ENCODE data around the gene KCNA5.

Gene KCNA5

DNA sequence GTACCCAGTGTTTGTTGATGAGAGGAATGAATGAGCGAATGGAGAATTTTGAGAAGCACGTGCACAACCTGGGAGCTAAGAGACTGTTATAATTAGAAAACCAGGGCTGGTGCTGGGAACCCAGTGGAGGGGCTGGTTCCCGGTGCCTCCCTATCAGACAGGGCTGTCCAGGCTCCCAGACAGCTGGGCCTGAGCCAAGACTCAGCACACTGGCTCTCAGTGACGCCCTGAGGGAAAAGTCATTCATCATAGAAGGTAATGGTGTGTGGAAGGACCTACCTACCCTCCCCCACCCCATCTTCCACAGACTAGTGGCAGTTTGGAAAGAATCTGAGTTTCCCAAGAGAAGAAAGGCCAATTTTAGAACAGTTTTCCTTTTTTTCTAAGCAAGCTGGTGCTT, 34.7 kb downstream of the KCNA5 start:
- H3K27ac ChIP-seq (ENCODE audit: insufficient read depth in 1 of 2, low read depth in 1 of 2, low read length in 2 of 2, poor library complexity in 1 of 2, severe bottlenecking in 2 of 2): no peak overlapping the region
- POLR2A ChIA-PET: no interaction called here
- DNase-seq: no peak
- 100% methylated on average over 3 of the region's 4 CpGs for WGBS (ENCODE audit: insufficient coverage)
- no peaks in the 10 kb centered on the region for H3K36me3 ChIP-seq (ENCODE audit: control insufficient read depth in 4 of 4, insufficient read depth in 4 of 4, low read length in 3 of 4)
- CTCF ChIA-PET: interaction anchor here (1.3 to 13.2 kb wide), 2 partner anchors 11 to 58 kb away, joined by 5 to 172 read pairs; no protein-coding TSS in a partner anchor
- peaks cover 0 to 15% (median 0%) of the 10 kb centered on the region in 5 experiments for H3K27me3 ChIP-seq (replicated peaks in 2 of 5; ENCODE audit: control insufficient read depth in 4 of 5, insufficient read depth in 5 of 5, low read length in 4 of 5)
- H3K9me3 ChIP-seq (ENCODE audit: control extremely low read depth in 1 of 5, control insufficient read depth in 4 of 5, insufficient read depth in 2 of 5, low read depth in 1 of 5, low read length in 4 of 5): no peaks in the 10 kb centered on the region
- H3K4me3 ChIP-seq (ENCODE audit: control insufficient read depth in 1 of 7, extremely low read depth in 1 of 7, insufficient read depth in 4 of 7, low read depth in 2 of 7, low read length in 6 of 7): no peak overlapping the region
- H3K4me1 ChIP-seq (ENCODE audit: control extremely low read depth in 1 of 4, control insufficient read depth in 4 of 4, insufficient read depth in 4 of 4, low read length in 3 of 4): no peaks in the 10 kb centered on the region

DNA sequence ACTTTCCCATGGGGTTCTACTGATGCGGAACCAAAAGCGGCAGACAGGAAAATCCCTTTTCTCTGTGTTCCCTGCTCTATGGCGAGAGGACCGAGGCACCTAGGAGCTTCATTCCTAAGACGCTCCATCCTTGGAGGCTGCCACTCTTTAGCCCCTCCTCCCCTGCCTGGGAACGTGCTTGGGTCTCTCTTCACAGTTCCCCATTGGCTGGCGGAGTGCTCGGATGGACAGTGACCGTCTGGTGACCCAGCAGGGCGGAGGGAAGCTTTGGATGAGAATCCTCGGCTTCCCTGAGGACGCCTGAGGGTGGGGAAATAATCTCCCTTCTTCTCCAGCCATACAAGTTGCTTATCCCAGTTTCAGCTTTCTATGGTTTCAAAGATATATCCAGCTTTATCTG, 37.3 kb downstream of the KCNA5 start:
- 85% methylated on average over 7 of the region's 12 CpGs for WGBS (ENCODE audit: insufficient coverage)
- POLR2A ChIA-PET: no interaction called here
- DNase-seq: no peak
- no peaks in the 10 kb centered on the region for H3K9me3 ChIP-seq (ENCODE audit: control extremely low read depth in 1 of 5, control insufficient read depth in 4 of 5, insufficient read depth in 2 of 5, low read depth in 1 of 5, low read length in 4 of 5)
- CTCF ChIA-PET: interaction anchor here (1.0 to 13.2 kb wide), 4 partner anchors 10 to 68 kb away, joined by 4 to 172 read pairs (median 6); no protein-coding TSS in a partner anchor
- H3K27me3 ChIP-seq (replicated peaks in 2 of 5; ENCODE audit: control insufficient read depth in 4 of 5, insufficient read depth in 5 of 5, low read length in 4 of 5): peaks cover 0 to 15% (median 0%) of the 10 kb centered on the region in 5 experiments
- no peak overlapping the region for H3K4me3 ChIP-seq (ENCODE audit: control insufficient read depth in 1 of 7, extremely low read depth in 1 of 7, insufficient read depth in 4 of 7, low read depth in 2 of 7, low read length in 6 of 7)
- no peaks in the 10 kb centered on the region for H3K4me1 ChIP-seq (ENCODE audit: control extremely low read depth in 1 of 4, control insufficient read depth in 4 of 4, insufficient read depth in 4 of 4, low read length in 3 of 4)
- H3K27ac ChIP-seq (ENCODE audit: insufficient read depth in 1 of 2, low read depth in 1 of 2, low read length in 2 of 2, poor library complexity in 1 of 2, severe bottlenecking in 2 of 2): no peak overlapping the region
- H3K36me3 ChIP-seq (ENCODE audit: control insufficient read depth in 4 of 4, insufficient read depth in 4 of 4, low read length in 3 of 4): no peaks in the 10 kb centered on the region

DNA sequence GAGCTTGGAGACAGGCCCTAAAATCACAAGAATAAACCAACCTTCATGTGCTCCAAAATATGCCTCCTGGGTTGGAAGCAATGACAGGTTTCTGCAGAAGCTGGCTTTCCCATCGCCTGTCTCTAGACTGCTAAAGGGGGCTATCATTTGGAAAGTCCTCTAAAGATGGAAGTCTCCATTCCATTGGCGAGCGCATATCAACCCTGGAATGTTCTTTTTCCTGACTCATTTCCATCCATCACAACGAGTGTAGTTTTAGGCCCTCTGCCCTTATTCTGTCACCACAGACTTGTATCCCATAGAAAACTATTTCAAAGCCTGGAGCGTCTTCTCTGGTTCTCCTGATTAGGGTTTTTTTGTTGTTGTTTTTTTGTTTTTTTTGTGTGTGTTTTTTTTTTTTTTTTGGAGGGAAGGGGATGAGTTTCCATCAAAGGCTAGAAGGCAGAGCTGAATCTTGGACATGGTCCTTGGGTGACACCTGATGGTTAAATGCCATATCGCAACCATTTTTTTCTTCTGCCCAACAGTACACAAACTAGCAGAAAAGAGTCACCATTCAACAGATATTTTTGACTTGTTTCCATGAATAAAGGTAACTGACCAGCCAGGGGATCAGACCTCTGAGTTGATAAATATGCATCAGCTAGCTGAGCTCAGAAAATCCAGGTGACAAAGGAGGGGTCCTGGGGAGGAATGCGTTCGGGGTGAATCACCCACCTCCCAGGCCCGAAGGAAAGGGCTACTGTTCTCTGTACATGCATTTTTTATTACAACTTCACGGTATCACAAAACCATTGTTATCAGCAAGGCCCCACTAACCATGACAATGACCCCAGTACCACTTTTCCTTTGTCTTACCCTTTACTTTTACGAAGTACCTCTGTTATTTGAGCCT, 40.5 kb downstream of the KCNA5 start:
- WGBS (ENCODE audit: insufficient coverage): 74% methylated on average over 8 of the region's 11 CpGs
- POLR2A ChIA-PET: no interaction called here
- CTCF ChIA-PET: interaction anchor here (0.9 to 13.2 kb wide), 13 partner anchors 10 to 327 kb away, joined by 3 to 172 read pairs (median 4); no protein-coding TSS in a partner anchor
- no peak overlapping the region for H3K4me3 ChIP-seq (ENCODE audit: control insufficient read depth in 1 of 7, extremely low read depth in 1 of 7, insufficient read depth in 4 of 7, low read depth in 2 of 7, low read length in 6 of 7)
- peaks cover 0 to 11% (median 0%) of the 10 kb centered on the region in 5 experiments for H3K27me3 ChIP-seq (replicated peaks in 2 of 5; ENCODE audit: control insufficient read depth in 4 of 5, insufficient read depth in 5 of 5, low read length in 4 of 5)
- no peaks in the 10 kb centered on the region for H3K36me3 ChIP-seq (ENCODE audit: control insufficient read depth in 4 of 4, insufficient read depth in 4 of 4, low read length in 3 of 4)
- DNase-seq: peak; percentile 51 to 75 (median 63)
- no peaks in the 10 kb centered on the region for H3K4me1 ChIP-seq (ENCODE audit: control extremely low read depth in 1 of 4, control insufficient read depth in 4 of 4, insufficient read depth in 4 of 4, low read length in 3 of 4)
- no peaks in the 10 kb centered on the region for H3K9me3 ChIP-seq (ENCODE audit: control extremely low read depth in 1 of 5, control insufficient read depth in 4 of 5, insufficient read depth in 2 of 5, low read depth in 1 of 5, low read length in 4 of 5)
- H3K27ac ChIP-seq (ENCODE audit: insufficient read depth in 1 of 2, low read depth in 1 of 2, low read length in 2 of 2, poor library complexity in 1 of 2, severe bottlenecking in 2 of 2): no peak overlapping the region

DNA sequence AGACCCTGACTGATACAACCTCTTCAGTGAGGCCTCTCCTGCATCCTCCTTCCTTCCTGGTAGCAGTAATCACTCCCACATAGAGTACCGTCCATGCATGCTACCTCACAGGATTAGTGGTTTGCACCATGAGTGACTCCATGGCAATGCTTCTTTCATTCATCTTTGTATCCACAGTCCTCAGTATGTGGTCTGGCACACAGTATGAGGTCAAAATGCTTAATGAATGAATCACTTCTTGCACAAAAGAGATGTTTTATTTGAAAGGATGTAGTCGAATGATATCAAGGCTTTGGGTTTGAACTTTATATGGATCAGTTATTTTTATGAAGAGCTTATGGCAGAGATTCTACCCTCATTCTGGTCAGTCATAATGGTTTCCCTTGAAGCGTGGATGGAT, 42.2 kb downstream of the KCNA5 start:
- 93% methylated on average over 3 of the region's 3 CpGs for WGBS (ENCODE audit: insufficient coverage)
- ChIA-PET CTCF (interaction anchor here (1.1 to 13.2 kb wide), 2 partner anchors 65 to 227 kb away, joined by 6 to 172 read pairs; no protein-coding TSS in a partner anchor), POLR2A (no interaction called here)
- Histone ChIP-seq H3K27me3 (replicated peaks in 2 of 5; ENCODE audit: control insufficient read depth in 4 of 5, insufficient read depth in 5 of 5, low read length in 4 of 5) (peaks cover 0 to 2% (median 0%) of the 10 kb centered on the region in 5 experiments), H3K4me3 (ENCODE audit: control insufficient read depth in 1 of 7, extremely low read depth in 1 of 7, insufficient read depth in 4 of 7, low read depth in 2 of 7, low read length in 6 of 7) (no peak overlapping the region), H3K27ac (ENCODE audit: insufficient read depth in 1 of 2, low read depth in 1 of 2, low read length in 2 of 2, poor library complexity in 1 of 2, severe bottlenecking in 2 of 2) (no peak overlapping the region), H3K4me1 (ENCODE audit: control extremely low read depth in 1 of 4, control insufficient read depth in 4 of 4, insufficient read depth in 4 of 4, low read length in 3 of 4) (no peaks in the 10 kb centered on the region), H3K36me3 (ENCODE audit: control insufficient read depth in 4 of 4, insufficient read depth in 4 of 4, low read length in 3 of 4) (no peaks in the 10 kb centered on the region), H3K9me3 (ENCODE audit: control extremely low read depth in 1 of 5, control insufficient read depth in 4 of 5, insufficient read depth in 2 of 5, low read depth in 1 of 5, low read length in 4 of 5) (no peaks in the 10 kb centered on the region)
- no peak for DNase-seq

DNA sequence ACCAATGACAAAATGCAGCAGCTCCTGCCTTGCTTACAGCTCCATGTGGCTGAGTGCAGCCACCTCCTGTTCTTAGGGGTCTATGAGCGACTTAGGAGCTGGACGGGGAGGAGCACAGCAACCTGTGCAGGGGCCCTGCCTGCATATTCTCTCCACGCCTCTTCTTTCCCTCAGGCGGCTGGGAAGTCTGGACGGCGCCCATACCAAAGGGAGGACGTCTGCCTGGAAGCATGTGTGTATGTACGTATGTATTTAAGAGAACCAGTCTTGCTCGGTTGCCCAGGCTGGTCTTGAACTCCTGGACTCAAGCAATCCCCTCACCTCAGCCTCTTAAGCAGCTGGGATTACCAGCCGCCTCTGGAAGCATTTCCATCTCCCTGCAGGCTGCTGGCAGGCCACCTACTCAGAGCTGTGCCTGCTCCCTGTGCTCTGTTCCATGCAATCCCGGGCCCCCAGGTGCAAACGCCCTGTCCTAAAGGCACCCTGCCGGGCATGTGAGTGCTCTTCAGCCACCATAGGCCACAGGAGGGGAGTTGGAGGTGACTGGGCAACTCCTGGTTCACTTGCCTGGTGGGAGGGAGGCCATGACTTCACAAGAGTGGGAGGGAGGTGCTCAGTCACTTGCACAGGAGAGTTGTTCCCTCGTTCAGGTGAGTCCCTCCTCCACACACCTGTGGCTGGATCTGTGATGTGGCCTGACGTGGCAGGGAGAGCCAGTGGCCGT, 44.3 kb downstream of the KCNA5 start:
- no peak overlapping the region for H3K4me3 ChIP-seq (ENCODE audit: control insufficient read depth in 1 of 7, extremely low read depth in 1 of 7, insufficient read depth in 4 of 7, low read depth in 2 of 7, low read length in 6 of 7)
- WGBS (ENCODE audit: insufficient coverage): 91% methylated on average over 9 of the region's 16 CpGs
- H3K36me3 ChIP-seq (ENCODE audit: control insufficient read depth in 4 of 4, insufficient read depth in 4 of 4, low read length in 3 of 4): no peaks in the 10 kb centered on the region
- peaks cover 0 to 2% (median 0%) of the 10 kb centered on the region in 5 experiments for H3K27me3 ChIP-seq (replicated peaks in 2 of 5; ENCODE audit: control insufficient read depth in 4 of 5, insufficient read depth in 5 of 5, low read length in 4 of 5)
- no peak overlapping the region for H3K27ac ChIP-seq (ENCODE audit: insufficient read depth in 1 of 2, low read depth in 1 of 2, low read length in 2 of 2, poor library complexity in 1 of 2, severe bottlenecking in 2 of 2)
- POLR2A ChIA-PET: no interaction called here
- DNase-seq: no peak
- no peaks in the 10 kb centered on the region for H3K4me1 ChIP-seq (ENCODE audit: control extremely low read depth in 1 of 4, control insufficient read depth in 4 of 4, insufficient read depth in 4 of 4, low read length in 3 of 4)
- no peaks in the 10 kb centered on the region for H3K9me3 ChIP-seq (ENCODE audit: control extremely low read depth in 1 of 5, control insufficient read depth in 4 of 5, insufficient read depth in 2 of 5, low read depth in 1 of 5, low read length in 4 of 5)
- CTCF ChIA-PET: interaction anchor here (0.7 to 13.2 kb wide), 3 partner anchors 15 to 67 kb away, joined by 3 to 172 read pairs (median 3); no protein-coding TSS in a partner anchor

DNA sequence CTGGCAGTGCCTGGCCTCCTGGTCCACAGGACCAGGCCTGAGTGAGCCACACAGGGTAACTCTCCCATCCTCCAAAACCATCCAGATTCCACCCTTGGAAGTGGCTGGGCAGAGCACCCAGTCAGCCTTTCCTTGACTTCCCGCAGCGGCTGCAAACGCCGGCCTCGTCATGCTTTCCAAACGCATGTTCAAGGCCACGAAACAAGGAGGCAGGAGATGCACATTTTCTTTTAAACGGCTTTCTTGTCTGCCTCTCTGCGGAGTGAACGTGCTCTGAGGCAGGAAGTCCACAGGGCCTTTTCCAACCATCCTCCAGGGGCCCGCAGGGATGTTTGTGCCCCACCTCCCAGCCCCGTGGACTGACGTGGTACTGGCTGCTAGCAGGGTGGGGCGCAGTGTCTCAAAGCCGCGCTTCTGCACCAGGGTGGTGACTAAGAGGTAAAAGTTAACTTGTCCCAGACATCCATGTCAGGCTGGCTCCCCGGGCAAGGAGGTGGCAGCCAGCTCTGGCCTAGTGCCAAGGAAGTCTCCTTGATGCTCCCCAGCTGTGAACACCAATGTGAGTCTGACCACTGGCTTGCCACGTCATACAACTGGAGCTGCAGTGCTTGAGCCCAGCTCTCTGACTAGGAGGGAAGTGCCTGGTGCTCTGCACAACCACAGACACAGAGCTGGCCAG, 45.0 kb downstream of the KCNA5 start:
- DNase-seq: peak in 1 of 3 donors; percentile 2
- 94% methylated on average over 18 of the region's 18 CpGs for WGBS (ENCODE audit: insufficient coverage)
- no peak overlapping the region for H3K27ac ChIP-seq (ENCODE audit: insufficient read depth in 1 of 2, low read depth in 1 of 2, low read length in 2 of 2, poor library complexity in 1 of 2, severe bottlenecking in 2 of 2)
- CTCF ChIA-PET: interaction anchor here (13.2 kb wide), 1 partner anchor 68 kb away, joined by 172 read pairs; no protein-coding TSS in a partner anchor
- H3K9me3 ChIP-seq (ENCODE audit: control extremely low read depth in 1 of 5, control insufficient read depth in 4 of 5, insufficient read depth in 2 of 5, low read depth in 1 of 5, low read length in 4 of 5): no peaks in the 10 kb centered on the region
- H3K27me3 ChIP-seq (replicated peaks in 2 of 5; ENCODE audit: control insufficient read depth in 4 of 5, insufficient read depth in 5 of 5, low read length in 4 of 5): peaks cover 0 to 2% (median 0%) of the 10 kb centered on the region in 5 experiments
- no peaks in the 10 kb centered on the region for H3K36me3 ChIP-seq (ENCODE audit: control insufficient read depth in 4 of 4, insufficient read depth in 4 of 4, low read length in 3 of 4)
- no peaks in the 10 kb centered on the region for H3K4me1 ChIP-seq (ENCODE audit: control extremely low read depth in 1 of 4, control insufficient read depth in 4 of 4, insufficient read depth in 4 of 4, low read length in 3 of 4)
- no peak overlapping the region for H3K4me3 ChIP-seq (ENCODE audit: control insufficient read depth in 1 of 7, extremely low read depth in 1 of 7, insufficient read depth in 4 of 7, low read depth in 2 of 7, low read length in 6 of 7)
- POLR2A ChIA-PET: no interaction called here
